HG03342 (cell line): ENCODE results near the gene SLC38A1.
A peak's percentile ranks its signal among the peaks of the same experiment; 100 is the strongest.
"Not testable (repeated sequence)": the region's sequence is repeated elsewhere in the genome, so short reads cannot be mapped to it uniquely, and the experiment has no call there.

Experiments
- ATAC-seq: cut with Tn5 transposase; IDR thresholded peaks from one replicate; pipeline ENCODE4 v1.9.1; 2021; ENCODE audit warnings: mild to moderate bottlenecking, moderate library complexity; ENCODE audit not compliant: unreplicated experiment

The SLC38A1 gene

GRCh38 chr12:46209170-46209569 lies 59.7 kb downstream of the SLC38A1 start:
- ATAC-seq = no peak

GRCh38 chr12:46208370-46208769 lies 60.5 kb downstream of the SLC38A1 start:
- no peak for ATAC-seq

- ATAC-seq = no peak
Measured at GRCh38 chr12:46207644-46208043, 61.2 kb downstream of the SLC38A1 start.

- ATAC-seq = no peak
Measured at GRCh38 chr12:46206471-46206870, 62.4 kb downstream of the SLC38A1 start.

GRCh38 chr12:46205294-46205693 lies 63.5 kb downstream of the SLC38A1 start:
- no peak for ATAC-seq

GRCh38 chr12:46201284-46201789 lies 67.5 kb downstream of the SLC38A1 start:
- no peak for ATAC-seq

GRCh38 chr12:46200551-46200950 lies 68.3 kb downstream of the SLC38A1 start:
- no peak for ATAC-seq

- ATAC-seq = no peak
Measured at GRCh38 chr12:46198913-46199312, 69.9 kb downstream of the SLC38A1 start.

- ATAC-seq = no peak
Measured at GRCh38 chr12:46197883-46198282, 71.0 kb downstream of the SLC38A1 start.

GRCh38 chr12:46190533-46190932 lies 78.3 kb downstream of the SLC38A1 start:
- not testable (repeated sequence) for ATAC-seq

- no peak for ATAC-seq
Measured at GRCh38 chr12:46188170-46188569, 80.7 kb downstream of the SLC38A1 start.

GRCh38 chr12:46187023-46187422 lies 81.8 kb downstream of the SLC38A1 start:
- ATAC-seq = no peak

- no peak for ATAC-seq
Measured at GRCh38 chr12:46186088-46186487, 82.8 kb downstream of the SLC38A1 start.

GRCh38 chr12:46185686-46186085 lies 83.2 kb downstream of the SLC38A1 start:
- ATAC-seq = no peak

GRCh38 chr12:46184798-46185595 lies 83.8 kb downstream of the SLC38A1 start:
- ATAC-seq = no peak

- ATAC-seq = no peak
Measured at GRCh38 chr12:46183112-46183511, 85.7 kb downstream of the SLC38A1 start.

GRCh38 chr12:46181465-46181864 lies 87.4 kb downstream of the SLC38A1 start:
- ATAC-seq = no peak

- peak; percentile 42 for ATAC-seq
Measured at GRCh38 chr12:46179693-46180452, 89.0 kb downstream of the SLC38A1 start.

GRCh38 chr12:46177837-46178608 lies 90.8 kb downstream of the SLC38A1 start:
- ATAC-seq = no peak

- no peak for ATAC-seq
Measured at GRCh38 chr12:46177025-46177424, 91.8 kb downstream of the SLC38A1 start.

- ATAC-seq = no peak
Measured at GRCh38 chr12:46174919-46175318, 93.9 kb downstream of the SLC38A1 start.
